ENCODE measurements around the gene EGFLAM.

EGFLAM gene

DNA sequence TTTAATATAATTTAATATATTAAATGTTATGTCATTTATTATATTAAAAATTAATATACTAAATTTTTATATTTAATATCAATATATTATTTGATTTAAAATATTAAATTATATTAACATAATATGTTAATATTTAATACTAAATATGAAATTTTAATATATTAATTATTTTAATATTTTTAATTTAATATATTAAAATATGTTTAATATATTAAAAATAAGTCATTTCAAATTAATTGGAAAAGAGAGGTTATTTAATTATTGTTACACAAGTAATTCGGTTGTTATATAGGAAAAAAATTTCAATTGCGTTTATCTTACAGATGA is 183.9 kb downstream of the EGFLAM start:
- Histone ChIP-seq H2AK5ac (ENCODE audit: low read length) (no peak overlapping the region), H2BK5ac (ENCODE audit: low read depth, low read length, poor library complexity) (no peak overlapping the region), H3K23ac (ENCODE audit: low read length) (no peak overlapping the region), H3K27me3 (ENCODE audit: insufficient read depth, low read length) (no peaks in the 10 kb centered on the region), H3K4me3 (ENCODE audit: low read depth, low read length) (no peak overlapping the region), H3K4me1 (ENCODE audit: control insufficient read depth in 1 of 2, insufficient read depth in 2 of 2, low read length in 2 of 2) (no peaks in the 10 kb centered on the region), H3K4ac (ENCODE audit: low read depth, low read length) (no peak overlapping the region), H3K36me3 (ENCODE audit: control insufficient read depth in 1 of 2, insufficient read depth in 2 of 2, low read length in 2 of 2) (no peaks in the 10 kb centered on the region), H3K4me2 (ENCODE audit: low read length) (no peak overlapping the region), H3K27ac (ENCODE audit: low read depth, low read length) (no peak overlapping the region), H3K9ac (ENCODE audit: low read length) (no peak overlapping the region), H4K91ac (ENCODE audit: low read depth, low read length) (no peak overlapping the region), H4K8ac (ENCODE audit: low read depth, low read length) (no peak overlapping the region), H3K9me3 (ENCODE audit: insufficient read depth, low read depth, low read length) (no peaks in the 10 kb centered on the region), H2BK12ac (ENCODE audit: low read length) (no peak overlapping the region), H2BK120ac (ENCODE audit: insufficient read depth, low read length, poor library complexity) (no peak overlapping the region), H4K12ac (ENCODE audit: low read depth, low read length) (no peak overlapping the region), H2AFZ (ENCODE audit: insufficient read depth, low read length, poor library complexity) (no peak overlapping the region), H3K14ac (ENCODE audit: low read length) (no peak overlapping the region), H3K18ac (ENCODE audit: low read length) (no peak overlapping the region), H3K79me2 (ENCODE audit: control insufficient read depth, insufficient read depth, low read length, poor library complexity) (no peaks in the 10 kb centered on the region), H3K79me1 (ENCODE audit: low read length) (no peaks in the 10 kb centered on the region)
- DNase-seq, result no peak
- WGBS (ENCODE audit: extremely low coverage, insufficient coverage, insufficient read length), result no CpG with 5 or more reads among the region's 2 CpGs

DNA sequence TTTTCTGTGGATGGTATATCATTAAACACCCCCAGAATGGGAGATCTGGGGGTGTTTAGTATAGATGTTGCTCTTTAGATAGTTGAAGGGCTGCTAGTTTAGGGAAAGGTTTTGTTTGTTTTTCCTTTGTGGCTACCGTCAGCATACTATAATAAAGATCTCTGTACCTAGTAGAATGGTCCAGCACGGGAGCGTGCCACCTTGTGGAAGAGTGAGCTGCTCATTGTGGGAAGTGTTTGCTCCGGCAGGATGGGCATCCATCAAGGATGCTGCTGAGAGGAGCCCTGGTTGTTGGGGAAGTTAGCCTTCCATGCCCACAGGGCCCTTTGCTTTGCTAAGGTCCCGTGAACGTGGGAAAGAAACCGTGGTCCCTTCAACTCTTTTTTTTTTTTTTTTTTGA is 185.0 kb downstream of the EGFLAM start:
- no peak overlapping the region for H4K12ac ChIP-seq (ENCODE audit: low read depth, low read length)
- no peaks in the 10 kb centered on the region for H3K9me3 ChIP-seq (ENCODE audit: insufficient read depth, low read depth, low read length)
- H3K9ac ChIP-seq (ENCODE audit: low read length), result no peak overlapping the region
- H2BK12ac ChIP-seq (ENCODE audit: low read length), result no peak overlapping the region
- no peak overlapping the region for H2AFZ ChIP-seq (ENCODE audit: insufficient read depth, low read length, poor library complexity)
- H3K4me1 ChIP-seq (ENCODE audit: control insufficient read depth in 1 of 2, insufficient read depth in 2 of 2, low read length in 2 of 2), result no peaks in the 10 kb centered on the region
- H3K4me3 ChIP-seq (ENCODE audit: low read depth, low read length), result no peak overlapping the region
- H3K79me1 ChIP-seq (ENCODE audit: low read length), result no peaks in the 10 kb centered on the region
- no peak overlapping the region for H3K4ac ChIP-seq (ENCODE audit: low read depth, low read length)
- no peak overlapping the region for H2BK120ac ChIP-seq (ENCODE audit: insufficient read depth, low read length, poor library complexity)
- H4K8ac ChIP-seq (ENCODE audit: low read depth, low read length), result no peak overlapping the region
- no peak overlapping the region for H2AK5ac ChIP-seq (ENCODE audit: low read length)
- H3K14ac ChIP-seq (ENCODE audit: low read length), result no peak overlapping the region
- H2BK5ac ChIP-seq (ENCODE audit: low read depth, low read length, poor library complexity), result no peak overlapping the region
- H3K79me2 ChIP-seq (ENCODE audit: control insufficient read depth, insufficient read depth, low read length, poor library complexity), result no peaks in the 10 kb centered on the region
- no peak overlapping the region for H3K18ac ChIP-seq (ENCODE audit: low read length)
- no CpG with 5 or more reads among the region's 7 CpGs for WGBS (ENCODE audit: extremely low coverage, insufficient coverage, insufficient read length)
- H3K36me3 ChIP-seq (ENCODE audit: control insufficient read depth in 1 of 2, insufficient read depth in 2 of 2, low read length in 2 of 2), result no peaks in the 10 kb centered on the region
- no peaks in the 10 kb centered on the region for H3K27me3 ChIP-seq (ENCODE audit: insufficient read depth, low read length)
- no peak overlapping the region for H3K4me2 ChIP-seq (ENCODE audit: low read length)
- no peak overlapping the region for H3K23ac ChIP-seq (ENCODE audit: low read length)
- H4K91ac ChIP-seq (ENCODE audit: low read depth, low read length), result no peak overlapping the region
- H3K27ac ChIP-seq (ENCODE audit: low read depth, low read length), result no peak overlapping the region
- peak in 1 of 2 donors; percentile 17 for DNase-seq

- Histone ChIP-seq H3K4me3 (ENCODE audit: low read depth, low read length) (no peak overlapping the region), H4K8ac (ENCODE audit: low read depth, low read length) (no peak overlapping the region), H2AK5ac (ENCODE audit: low read length) (no peak overlapping the region), H3K4me1 (ENCODE audit: control insufficient read depth in 1 of 2, insufficient read depth in 2 of 2, low read length in 2 of 2) (no peaks in the 10 kb centered on the region), H3K9me3 (ENCODE audit: insufficient read depth, low read depth, low read length) (no peaks in the 10 kb centered on the region), H3K23ac (ENCODE audit: low read length) (no peak overlapping the region), H3K4me2 (ENCODE audit: low read length) (no peak overlapping the region), H3K79me2 (ENCODE audit: control insufficient read depth, insufficient read depth, low read length, poor library complexity) (no peaks in the 10 kb centered on the region), H3K18ac (ENCODE audit: low read length) (no peak overlapping the region), H3K9ac (ENCODE audit: low read length) (no peak overlapping the region), H2AFZ (ENCODE audit: insufficient read depth, low read length, poor library complexity) (no peak overlapping the region), H4K12ac (ENCODE audit: low read depth, low read length) (no peak overlapping the region), H3K27me3 (ENCODE audit: insufficient read depth, low read length) (no peaks in the 10 kb centered on the region), H3K36me3 (ENCODE audit: control insufficient read depth in 1 of 2, insufficient read depth in 2 of 2, low read length in 2 of 2) (no peaks in the 10 kb centered on the region), H3K79me1 (ENCODE audit: low read length) (no peaks in the 10 kb centered on the region), H3K4ac (ENCODE audit: low read depth, low read length) (no peak overlapping the region), H4K91ac (ENCODE audit: low read depth, low read length) (no peak overlapping the region), H3K27ac (ENCODE audit: low read depth, low read length) (no peak overlapping the region), H2BK12ac (ENCODE audit: low read length) (no peak overlapping the region), H2BK120ac (ENCODE audit: insufficient read depth, low read length, poor library complexity) (no peak overlapping the region), H2BK5ac (ENCODE audit: low read depth, low read length, poor library complexity) (no peak overlapping the region), H3K14ac (ENCODE audit: low read length) (no peak overlapping the region)
- no CpG with 5 or more reads among the region's 24 CpGs for WGBS (ENCODE audit: extremely low coverage, insufficient coverage, insufficient read length)
- no peak for DNase-seq
Observed at GRCh38 chr5:38445374-38446028, 187.1 kb downstream of the EGFLAM start.

DNA sequence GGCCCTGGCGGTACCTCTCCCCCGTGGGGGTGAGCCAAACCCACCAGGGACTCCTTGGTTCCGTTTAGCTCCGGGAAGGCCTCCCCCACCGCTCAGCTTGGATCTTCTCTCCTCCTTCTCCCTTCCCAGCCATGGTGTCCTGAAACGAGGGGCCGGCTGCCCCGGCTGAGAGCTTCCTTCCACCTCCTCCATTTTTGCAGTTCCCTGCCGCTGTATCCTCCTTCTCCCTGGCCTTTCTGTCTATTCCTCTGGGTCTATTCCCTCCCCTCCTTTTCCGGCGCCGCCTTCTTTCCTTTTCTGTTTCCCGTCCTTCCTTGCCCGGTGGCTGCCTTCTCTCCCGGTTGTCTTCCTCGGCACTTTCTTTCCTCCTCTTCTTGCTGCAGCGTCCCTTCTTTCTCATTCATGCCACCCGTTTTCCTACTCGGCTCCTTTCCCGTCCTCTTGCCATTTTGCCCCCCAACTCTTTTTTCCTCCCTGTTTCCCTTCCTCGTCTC is 187.7 kb downstream of the EGFLAM start:
- Histone ChIP-seq H3K18ac (ENCODE audit: low read length) (no peak overlapping the region), H3K9me3 (ENCODE audit: insufficient read depth, low read depth, low read length) (no peaks in the 10 kb centered on the region), H3K27me3 (ENCODE audit: insufficient read depth, low read length) (no peaks in the 10 kb centered on the region), H3K9ac (ENCODE audit: low read length) (no peak overlapping the region), H2BK5ac (ENCODE audit: low read depth, low read length, poor library complexity) (no peak overlapping the region), H3K4me3 (ENCODE audit: low read depth, low read length) (no peak overlapping the region), H4K8ac (ENCODE audit: low read depth, low read length) (no peak overlapping the region), H3K14ac (ENCODE audit: low read length) (no peak overlapping the region), H3K23ac (ENCODE audit: low read length) (no peak overlapping the region), H4K91ac (ENCODE audit: low read depth, low read length) (no peak overlapping the region), H4K12ac (ENCODE audit: low read depth, low read length) (no peak overlapping the region), H2AFZ (ENCODE audit: insufficient read depth, low read length, poor library complexity) (no peak overlapping the region), H3K36me3 (ENCODE audit: control insufficient read depth in 1 of 2, insufficient read depth in 2 of 2, low read length in 2 of 2) (no peaks in the 10 kb centered on the region), H3K4me1 (ENCODE audit: control insufficient read depth in 1 of 2, insufficient read depth in 2 of 2, low read length in 2 of 2) (no peaks in the 10 kb centered on the region), H2BK120ac (ENCODE audit: insufficient read depth, low read length, poor library complexity) (no peak overlapping the region), H3K79me1 (ENCODE audit: low read length) (no peaks in the 10 kb centered on the region), H3K79me2 (ENCODE audit: control insufficient read depth, insufficient read depth, low read length, poor library complexity) (no peaks in the 10 kb centered on the region), H2AK5ac (ENCODE audit: low read length) (no peak overlapping the region), H3K4me2 (ENCODE audit: low read length) (no peak overlapping the region), H3K27ac (ENCODE audit: low read depth, low read length) (no peak overlapping the region), H2BK12ac (ENCODE audit: low read length) (no peak overlapping the region), H3K4ac (ENCODE audit: low read depth, low read length) (no peak overlapping the region)
- no peak for DNase-seq
- WGBS (ENCODE audit: extremely low coverage, insufficient coverage, insufficient read length), result no CpG with 5 or more reads among the region's 21 CpGs
